HFFc6 (cell line): ENCODE measurements around the gene ZSCAN5A. TPM values are rescaled to one million over a fixed set of nuclear protein-coding genes. Genes with fewer than 3 reads are reported as not detected.
A peak's percentile ranks its signal among the peaks of the same experiment; 100 is the strongest.

Experiments used
- DNase-seq: peaks from one replicate; pipeline ENCODE4 v3.0.0-alpha.2; 2018
- H3K27ac Mint-ChIP-seq: 2 replicates; pipeline ENCODE4 v1.8.0; 2020; ENCODE audit warnings: mild to moderate bottlenecking, mixed read lengths
- H3K27me3 Mint-ChIP-seq: 2 replicates; pipeline ENCODE4 v1.8.0; 2021; ENCODE audit warnings: mild to moderate bottlenecking, moderate library complexity, mixed read lengths; ENCODE audit not compliant: insufficient read depth
- H3K36me3 Mint-ChIP-seq: 2 replicates; pipeline ENCODE4 v1.8.0; 2021; ENCODE audit warnings: low read depth, mixed read lengths
- H3K4me1 Mint-ChIP-seq: 2 replicates; pipeline ENCODE4 v1.8.0; 2020; ENCODE audit warnings: low read depth, mixed read lengths
- H3K4me3 Mint-ChIP-seq: 2 replicates; pipeline ENCODE4 v1.8.0; 2020; ENCODE audit warnings: mild to moderate bottlenecking, moderate library complexity, mixed read lengths
- H3K9me3 Mint-ChIP-seq: 2 replicates; pipeline ENCODE4 v1.8.0; 2020; ENCODE audit warnings: mild to moderate bottlenecking, mixed read lengths
- total RNA-seq, 6 experiments: library from RNA; stranded (reverse); fragmentation: NEBNext Ultra II Directional; extraction: Animal tissue kit (Norgen Biotek cat#: 25700); gene quantifications; 2 replicates in 1 of 6; 3 replicates in 5 of 6; pipeline ENCODE4 v1.2.3, GENCODE V29; 2021
- TF ChIP-seq, protein P1 (sequence below): fragments of 200-600 bp; sonication (generic); IDR thresholded peaks from 2 replicates; pipeline ENCODE4 v1.5.0; 2021; ENCODE audit warnings: antibody characterized with exemption, mild to moderate bottlenecking

The ZSCAN5A gene
- total RNA-seq, 6 experiments from 2014 or later: 5.0 to 6.8 (median 5.8) TPM

GRCh38 chr19:56306016-56306415 is 8.6 kb downstream of the ZSCAN5A start:
- TF ChIP-seq, protein P1, sequence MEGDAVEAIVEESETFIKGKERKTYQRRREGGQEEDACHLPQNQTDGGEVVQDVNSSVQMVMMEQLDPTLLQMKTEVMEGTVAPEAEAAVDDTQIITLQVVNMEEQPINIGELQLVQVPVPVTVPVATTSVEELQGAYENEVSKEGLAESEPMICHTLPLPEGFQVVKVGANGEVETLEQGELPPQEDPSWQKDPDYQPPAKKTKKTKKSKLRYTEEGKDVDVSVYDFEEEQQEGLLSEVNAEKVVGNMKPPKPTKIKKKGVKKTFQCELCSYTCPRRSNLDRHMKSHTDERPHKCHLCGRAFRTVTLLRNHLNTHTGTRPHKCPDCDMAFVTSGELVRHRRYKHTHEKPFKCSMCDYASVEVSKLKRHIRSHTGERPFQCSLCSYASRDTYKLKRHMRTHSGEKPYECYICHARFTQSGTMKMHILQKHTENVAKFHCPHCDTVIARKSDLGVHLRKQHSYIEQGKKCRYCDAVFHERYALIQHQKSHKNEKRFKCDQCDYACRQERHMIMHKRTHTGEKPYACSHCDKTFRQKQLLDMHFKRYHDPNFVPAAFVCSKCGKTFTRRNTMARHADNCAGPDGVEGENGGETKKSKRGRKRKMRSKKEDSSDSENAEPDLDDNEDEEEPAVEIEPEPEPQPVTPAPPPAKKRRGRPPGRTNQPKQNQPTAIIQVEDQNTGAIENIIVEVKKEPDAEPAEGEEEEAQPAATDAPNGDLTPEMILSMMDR: no peak
- Mint-ChIP-seq H3K4me3 (no peak overlapping the region), H3K4me1 (no peaks in the 10 kb centered on the region), H3K27ac (no peak overlapping the region), H3K36me3 (peaks cover 17% of the 10 kb centered on the region), H3K9me3 (no peaks in the 10 kb centered on the region), H3K27me3 (no peaks in the 10 kb centered on the region)
- DNase-seq: no peak

GRCh38 chr19:56304243-56304642 is 10.4 kb downstream of the ZSCAN5A start:
- H3K4me1 Mint-ChIP-seq: no peaks in the 10 kb centered on the region
- H3K9me3 Mint-ChIP-seq: no peaks in the 10 kb centered on the region
- DNase-seq: no peak
- H3K36me3 Mint-ChIP-seq: peaks cover 13% of the 10 kb centered on the region
- H3K27me3 Mint-ChIP-seq: no peaks in the 10 kb centered on the region
- no peak overlapping the region for H3K4me3 Mint-ChIP-seq
- no peak overlapping the region for H3K27ac Mint-ChIP-seq
- TF ChIP-seq, protein P1: no peak

- no peak for DNase-seq
- Mint-ChIP-seq H3K4me3 (no peak overlapping the region), H3K36me3 (peaks cover 14% of the 10 kb centered on the region), H3K4me1 (no peaks in the 10 kb centered on the region), H3K9me3 (no peaks in the 10 kb centered on the region), H3K27ac (no peak overlapping the region), H3K27me3 (no peaks in the 10 kb centered on the region; the same call in 1 of the 2 replicates)
- TF ChIP-seq, protein P1: no peak
Observed at GRCh38 chr19:56301886-56302620, 12.6 kb downstream of the ZSCAN5A start.

DNA sequence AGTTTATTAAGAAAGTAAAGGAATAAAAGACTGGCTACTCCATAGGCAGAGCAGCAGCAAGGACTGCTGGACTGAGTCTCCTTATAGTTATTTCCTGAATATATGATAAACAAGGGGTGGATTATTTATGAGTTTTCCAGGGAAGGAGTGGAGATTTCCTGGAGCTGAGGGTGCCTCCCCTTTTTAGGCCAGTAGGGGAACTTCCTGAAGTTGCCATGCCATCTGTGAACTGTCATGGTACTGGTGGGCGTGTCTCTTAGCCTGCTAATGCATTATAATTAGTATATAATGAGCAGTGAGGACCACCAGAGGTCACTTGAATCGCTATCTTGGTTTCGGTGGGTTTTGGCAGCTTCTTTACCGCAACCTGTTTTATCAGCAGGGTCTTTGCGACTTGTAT is 13.5 kb downstream of the ZSCAN5A start:
- Mint-ChIP-seq H3K36me3 (peaks cover 19% of the 10 kb centered on the region), H3K27ac (no peak overlapping the region), H3K4me1 (no peaks in the 10 kb centered on the region), H3K4me3 (no peak overlapping the region), H3K9me3 (no peaks in the 10 kb centered on the region), H3K27me3 (no peaks in the 10 kb centered on the region; the same call in 1 of the 2 replicates)
- TF ChIP-seq, protein P1: peak; percentile 34
- no peak for DNase-seq

- H3K27ac Mint-ChIP-seq: no peak overlapping the region
- no peaks in the 10 kb centered on the region; the same call in 1 of the 2 replicates for H3K27me3 Mint-ChIP-seq
- no peak for DNase-seq
- H3K4me3 Mint-ChIP-seq: no peak overlapping the region
- TF ChIP-seq, protein P1: no peak
- peaks cover 27% of the 10 kb centered on the region for H3K36me3 Mint-ChIP-seq
- H3K4me1 Mint-ChIP-seq: no peaks in the 10 kb centered on the region
- no peaks in the 10 kb centered on the region for H3K9me3 Mint-ChIP-seq
Observed at GRCh38 chr19:56299688-56300087, 15.0 kb downstream of the ZSCAN5A start.
